NCI-H146 treated with DMSO at 0.1 percent for 48 hours (cell line): ENCODE results near the gene KCNJ3.
"Not testable (repeated sequence)": the region's sequence is repeated elsewhere in the genome, so short reads cannot be mapped to it uniquely, and the experiment has no call there.

Experiments
- DNase-seq: peaks from one replicate; lab custom pipeline; 2025; ENCODE audit not compliant: unreplicated experiment; lab: John Stamatoyannopoulos, UW

KCNJ3 gene

DNA sequence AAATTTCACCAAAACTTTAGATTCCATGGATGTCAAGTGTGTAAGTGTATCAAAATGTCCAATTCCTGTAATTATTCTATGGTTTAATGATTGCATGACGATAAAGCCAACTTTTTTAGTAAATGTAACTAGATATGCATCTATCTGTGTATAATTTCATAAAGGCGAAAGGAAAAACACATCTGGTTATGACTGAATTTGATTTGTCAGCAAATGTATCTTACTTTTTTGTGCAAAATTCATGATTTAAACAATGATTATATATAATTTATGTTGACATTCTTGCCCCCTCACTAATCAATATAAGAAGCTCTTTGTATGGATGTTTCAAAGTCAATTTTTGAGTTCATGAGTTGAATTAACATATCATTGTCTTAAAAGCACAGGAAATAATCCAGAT, 138.5 kb downstream of the KCNJ3 start:
- DNase-seq = no peak

DNA sequence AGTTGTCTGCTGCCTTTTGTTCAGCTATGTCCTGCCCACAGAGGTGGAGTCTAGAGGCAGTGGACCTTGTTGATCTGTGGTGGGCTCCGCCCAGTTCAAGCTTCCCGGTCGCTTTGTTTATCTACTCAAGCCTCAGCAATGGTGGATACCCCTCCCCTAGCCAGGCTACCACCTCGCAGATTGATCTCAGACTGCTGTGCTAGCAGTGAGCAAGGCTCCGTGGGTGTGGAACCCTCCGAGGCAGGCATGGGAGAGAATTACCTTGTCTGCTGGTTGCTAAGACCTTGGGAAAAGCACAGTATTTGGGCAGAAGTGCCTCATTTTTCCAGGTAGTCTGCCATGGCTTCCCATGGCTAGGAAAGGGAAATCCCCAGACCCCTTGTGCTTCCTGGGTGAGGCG, 146.0 kb downstream of the KCNJ3 start:
- no peak for DNase-seq

DNA sequence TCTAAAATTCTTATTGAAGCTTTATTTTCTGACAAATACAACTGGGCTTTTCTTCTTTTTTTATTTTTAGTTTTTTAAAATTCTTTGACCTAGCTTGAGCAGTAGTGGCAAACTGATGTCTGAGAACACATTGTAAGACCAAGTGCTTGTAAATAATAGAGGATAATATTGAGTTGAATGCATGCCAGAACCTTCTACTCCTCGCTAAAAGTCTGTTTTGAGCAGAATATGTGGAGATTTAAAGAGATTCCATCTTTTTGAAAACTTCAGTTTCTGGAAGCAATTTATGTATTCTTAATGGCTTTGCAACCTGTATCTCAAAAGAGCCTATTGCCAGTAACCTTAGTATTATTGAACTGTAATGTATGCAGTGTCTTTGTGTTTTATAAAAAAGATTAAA, 148.3 kb downstream of the KCNJ3 start:
- no peak for DNase-seq

DNA sequence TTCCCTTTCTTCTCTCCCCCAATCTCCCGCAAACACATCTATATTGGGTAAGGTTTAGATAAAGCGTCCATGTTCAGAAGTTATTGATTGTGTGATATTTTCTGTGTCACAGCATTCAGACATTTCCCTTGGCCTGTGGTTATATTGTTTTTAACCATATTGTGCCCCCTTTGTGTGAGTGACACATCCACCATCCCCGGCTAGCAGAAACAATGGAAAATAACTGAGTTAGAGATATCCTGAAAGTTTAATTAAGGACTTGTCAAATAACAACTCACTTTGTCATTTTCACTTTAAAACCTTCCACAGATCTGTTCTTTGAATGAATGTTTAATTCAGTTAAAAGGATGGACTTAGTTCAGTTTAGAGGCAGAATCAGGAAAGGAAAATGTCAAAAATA, 151.0 kb downstream of the KCNJ3 start:
- DNase-seq = no peak

DNA sequence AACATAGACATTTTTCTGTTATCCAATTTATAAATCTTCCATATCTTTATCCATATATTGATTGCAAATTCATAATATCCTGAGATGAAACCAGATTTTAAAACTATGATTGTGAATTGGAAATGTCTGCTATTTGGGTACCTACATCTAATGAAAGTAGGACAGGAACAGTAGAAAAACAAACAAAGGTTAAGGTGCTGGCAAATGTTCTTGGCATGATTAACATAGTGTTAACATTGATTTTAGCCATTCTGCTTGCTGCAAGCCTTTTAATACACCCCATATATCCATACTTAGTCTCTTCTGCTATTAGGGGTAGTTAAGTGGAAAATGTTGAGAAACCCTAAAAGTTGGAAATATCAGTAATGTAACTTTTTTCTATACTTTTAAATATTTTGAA, 152.0 kb downstream of the KCNJ3 start:
- no peak for DNase-seq

DNA sequence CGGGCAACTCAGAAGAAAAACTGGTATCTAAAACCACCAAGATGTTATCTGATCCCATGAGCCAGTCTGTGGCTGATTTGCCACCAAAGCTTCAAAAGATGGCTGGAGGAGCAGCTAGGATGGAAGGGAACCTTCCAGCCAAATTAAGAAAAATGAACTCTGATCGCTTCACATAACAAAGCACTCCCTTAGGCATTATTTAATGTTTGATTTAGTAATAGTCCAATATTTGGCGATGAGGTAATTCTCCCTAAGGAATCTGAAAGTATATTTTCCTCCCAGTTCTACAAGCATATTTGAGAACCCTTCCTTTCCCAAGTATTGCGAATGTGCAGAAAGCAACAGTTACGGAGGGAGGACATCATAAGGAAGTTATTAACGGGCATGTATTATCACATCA, 156.6 kb downstream of the KCNJ3 start:
- DNase-seq = no peak

DNA sequence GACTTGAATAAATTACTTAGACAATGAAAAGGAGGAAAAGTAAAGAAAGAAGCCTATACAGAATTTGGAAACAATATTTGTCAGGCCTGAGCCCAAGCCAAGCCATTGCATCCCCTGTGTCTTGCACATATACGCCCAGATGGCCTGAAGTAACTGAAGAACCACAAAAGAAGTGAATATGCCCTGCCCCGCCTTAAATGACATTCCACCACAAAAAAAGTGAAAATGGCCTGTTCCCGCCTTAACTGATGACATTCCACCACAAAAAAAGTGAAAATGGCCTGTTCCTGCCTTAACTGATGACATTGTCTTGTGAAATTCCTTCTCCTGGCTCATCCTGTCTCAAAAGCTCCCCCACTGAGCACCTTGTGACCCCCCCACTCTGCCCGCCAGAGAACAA, 168.7 kb downstream of the KCNJ3 start:
- not testable (repeated sequence) for DNase-seq

DNA sequence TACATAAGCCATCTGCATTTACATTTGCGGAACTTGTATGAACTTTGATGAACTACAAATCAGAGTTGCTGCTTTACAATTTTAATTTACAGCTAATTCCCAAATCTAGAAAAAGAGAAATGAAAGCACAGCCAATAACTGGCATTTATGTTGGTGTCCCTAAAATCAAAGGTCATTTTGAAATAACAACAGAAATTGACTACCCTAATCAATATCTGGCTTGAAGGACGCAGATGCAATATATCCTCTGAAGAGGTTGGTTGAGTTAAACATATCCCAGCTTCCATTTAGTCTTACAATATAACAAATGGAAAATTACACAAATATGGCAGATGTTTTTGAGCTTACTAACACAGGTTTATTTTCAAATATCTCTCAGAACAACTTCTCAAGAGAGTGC, 177.5 kb downstream of the KCNJ3 start:
- no peak for DNase-seq

DNA sequence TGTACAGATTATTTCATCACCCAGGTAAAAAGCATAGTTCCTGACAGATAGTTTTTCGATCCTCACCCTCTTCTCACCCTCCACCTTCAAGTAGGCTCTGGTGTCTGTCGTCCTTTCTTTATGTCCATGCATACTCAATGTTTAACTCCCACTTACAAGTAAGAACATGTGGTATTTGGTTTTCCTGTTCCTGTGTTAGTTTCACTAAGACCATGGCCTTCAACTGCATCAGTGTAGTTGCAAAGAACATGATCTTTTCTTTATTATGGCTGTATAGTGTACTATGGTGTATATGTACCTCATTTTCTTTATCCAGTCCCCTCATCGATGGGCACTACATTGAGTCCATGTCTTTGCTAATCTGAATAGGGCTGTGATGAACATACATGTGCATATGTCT, 184.2 kb downstream of the KCNJ3 start:
- no peak for DNase-seq

DNA sequence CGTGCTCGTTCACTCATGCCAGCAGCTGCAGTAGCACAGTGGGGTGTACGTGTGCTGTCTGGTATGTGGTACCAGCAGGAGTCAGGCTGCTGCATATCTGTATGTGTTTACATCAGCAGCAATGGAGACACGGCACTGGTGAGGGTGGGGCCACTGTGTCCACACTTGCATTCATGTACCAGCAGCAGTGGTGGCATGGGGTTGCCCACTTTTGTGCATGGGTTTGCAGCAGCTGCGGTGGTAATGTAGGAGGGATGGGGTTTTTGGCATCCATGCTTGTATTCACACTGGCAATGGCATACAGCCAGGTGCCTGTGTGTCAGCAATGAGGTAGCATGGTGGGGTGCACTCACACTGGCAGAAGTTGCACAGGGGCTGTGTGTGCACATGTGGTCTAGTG, 187.8 kb downstream of the KCNJ3 start:
- DNase-seq = no peak

DNA sequence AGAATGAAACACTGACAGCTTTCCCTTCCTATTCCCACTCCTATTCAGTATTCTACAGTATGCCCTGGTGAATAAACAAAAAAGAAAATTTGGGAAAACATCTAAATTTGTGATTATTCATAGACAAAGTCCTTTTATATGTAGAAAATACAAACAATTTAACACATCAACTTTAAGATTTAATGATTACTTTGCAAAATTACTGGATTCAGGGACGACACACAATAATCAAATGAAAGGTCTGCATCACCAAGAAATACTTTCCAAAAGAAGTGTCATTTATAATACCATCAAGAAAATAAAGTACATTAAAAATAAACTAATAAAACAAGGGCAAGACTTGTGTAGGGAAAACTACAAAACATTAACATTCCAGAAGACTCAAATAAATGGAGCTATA, 199.8 kb downstream of the KCNJ3 start:
- no peak for DNase-seq

DNA sequence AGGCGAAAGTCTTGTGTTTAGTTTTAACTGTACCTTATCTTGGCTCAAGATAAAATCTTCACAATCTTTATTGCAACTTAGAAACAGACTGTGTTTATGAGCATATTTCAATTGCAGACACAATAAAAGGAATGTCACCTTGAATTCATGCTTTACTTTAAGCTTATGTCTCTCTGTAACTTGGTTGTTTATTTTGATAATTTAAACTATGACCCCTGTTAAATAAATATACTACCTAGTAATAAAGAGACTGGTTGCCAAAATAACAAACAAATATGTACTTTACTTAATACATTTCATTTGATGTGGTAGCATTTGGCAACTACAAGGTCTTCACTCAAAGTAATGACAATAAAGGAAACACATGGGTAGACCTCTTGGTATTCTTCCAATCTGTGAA, 202.6 kb downstream of the KCNJ3 start:
- DNase-seq = no peak
